ENCODE results near the gene FCRL6. TPM values are rescaled to one million over a fixed set of nuclear protein-coding genes. Genes with fewer than 3 reads are reported as not detected.

FCRL6 gene
- total RNA-seq, 4 donors from 2014 or later, result not detected

DNA sequence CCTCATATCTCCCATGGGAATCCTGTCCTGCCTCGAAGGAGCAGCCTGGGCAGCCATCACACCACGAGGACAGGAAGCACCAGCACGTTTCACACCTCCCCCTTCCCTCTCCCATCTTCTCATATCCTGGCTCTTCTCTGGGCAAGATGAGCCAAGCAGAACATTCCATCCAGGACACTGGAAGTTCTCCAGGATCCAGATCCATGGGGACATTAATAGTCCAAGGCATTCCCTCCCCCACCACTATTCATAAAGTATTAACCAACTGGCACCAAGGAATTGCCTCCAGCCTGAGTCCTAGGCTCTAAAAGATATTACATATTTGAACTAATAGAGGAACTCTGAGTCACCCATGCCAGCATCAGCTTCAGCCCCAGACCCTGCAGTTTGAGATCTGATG, 33.2 kb downstream of the FCRL6 start:
- in situ Hi-C loops (cut with MboI; ENCODE audit: low sequenced_read_pairs in 4 of 4), result no loop called here
- intact Hi-C loops (cut with DNase I; ENCODE audit: low total_unique reads), result no loop called here

DNA sequence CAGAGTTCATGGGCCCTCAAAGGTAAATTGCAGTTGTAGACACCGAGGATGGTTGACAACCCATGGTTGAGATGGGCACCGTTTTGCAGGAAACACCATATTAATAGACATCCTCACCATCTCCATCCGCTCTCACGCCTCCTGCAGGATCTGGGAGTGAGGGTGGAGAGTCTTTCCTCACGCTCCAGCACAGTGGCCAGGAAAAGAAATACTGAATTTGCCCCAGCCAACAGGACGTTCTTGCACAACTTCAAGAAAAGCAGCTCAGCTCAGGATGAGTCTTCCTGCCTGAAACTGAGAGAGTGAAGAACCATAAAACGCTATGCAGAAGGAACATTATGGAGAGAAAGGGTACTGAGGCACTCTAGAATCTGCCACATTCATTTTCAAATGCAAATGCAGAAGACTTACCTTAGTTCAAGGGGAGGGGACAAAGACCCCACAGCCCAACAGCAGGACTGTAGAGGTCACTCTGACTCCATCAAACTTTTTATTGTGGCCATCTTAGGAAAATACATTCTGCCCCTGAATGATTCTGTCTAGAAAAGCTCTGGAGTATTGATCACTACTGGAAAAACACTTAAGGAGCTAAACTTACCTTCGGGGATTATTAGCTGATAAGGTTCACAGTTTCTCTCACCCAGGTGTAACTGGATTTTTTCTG, 33.8 kb downstream of the FCRL6 start:
- in situ Hi-C loops (cut with MboI; ENCODE audit: low sequenced_read_pairs in 4 of 4) (no loop called here), intact Hi-C loops (cut with DNase I; ENCODE audit: low total_unique reads) (no loop called here)
- Histone ChIP-seq H3K4me1 (peaks cover 0 to 6% of the 10 kb centered on the region in 2 donors), H3K27ac (no peak overlapping the region), H3K27me3 (no peaks in the 10 kb centered on the region), H3K36me3 (peaks cover 0 to 9% of the 10 kb centered on the region in 2 donors), H3K4me3 (no peak overlapping the region), H3K9me3 (no peaks in the 10 kb centered on the region)
- ATAC-seq (no peak), DNase-seq (no peak)
- TF ChIP-seq POLR2A (IDR thresholded peaks at IDR 0.05), result no peak
- TF ChIP-seq CTCF (IDR thresholded peaks at IDR 0.05 in 4 of 5, conservative IDR thresholded peaks at IDR 0.05 in 1 of 5), result peak in 1 of 5 experiments; percentile 17

More for the DNA sequence above, 33.2 kb downstream of the FCRL6 start:
- peak in 1 of 2 donors; percentile 42 for ATAC-seq
- Histone ChIP-seq H3K4me1 (peaks cover 0 to 12% of the 10 kb centered on the region in 2 donors), H3K27me3 (no peaks in the 10 kb centered on the region), H3K36me3 (peaks cover 0 to 9% of the 10 kb centered on the region in 2 donors), H3K4me3 (no peak overlapping the region), H3K27ac (no peak overlapping the region), H3K9me3 (no peaks in the 10 kb centered on the region)
- TF ChIP-seq POLR2A (IDR thresholded peaks at IDR 0.05), result no peak
- DNase-seq, result no peak

GRCh38 chr1:159838715-159839114, 36.6 kb downstream of the FCRL6 start:
- no peak for DNase-seq
- Histone ChIP-seq H3K27ac (no peak overlapping the region), H3K27me3 (no peaks in the 10 kb centered on the region), H3K36me3 (peaks cover 0 to 9% of the 10 kb centered on the region in 2 donors), H3K4me3 (no peak overlapping the region), H3K4me1 (peaks cover 0 to 6% of the 10 kb centered on the region in 2 donors), H3K9me3 (no peaks in the 10 kb centered on the region)
- intact Hi-C loops (cut with DNase I; ENCODE audit: low total_unique reads), result no loop called here
- no peak for ATAC-seq
- TF ChIP-seq POLR2A (IDR thresholded peaks at IDR 0.05), result no peak
- no peak for TF ChIP-seq CTCF (IDR thresholded peaks at IDR 0.05 in 4 of 5, conservative IDR thresholded peaks at IDR 0.05 in 1 of 5)
- in situ Hi-C loops (cut with MboI; ENCODE audit: low sequenced_read_pairs in 4 of 4), result no loop called here

- intact Hi-C loops (cut with DNase I; ENCODE audit: low total_unique reads) (no loop called here), in situ Hi-C loops (cut with MboI; ENCODE audit: low sequenced_read_pairs in 4 of 4) (no loop called here)
- peaks cover 0 to 9% of the 10 kb centered on the region in 2 donors for H3K36me3 ChIP-seq
- peaks cover 0 to 6% of the 10 kb centered on the region in 2 donors for H3K4me1 ChIP-seq
- H3K4me3 ChIP-seq, result no peak overlapping the region
- DNase-seq (no peak), ATAC-seq (no peak)
- no peak for TF ChIP-seq POLR2A (IDR thresholded peaks at IDR 0.05)
- no peak for TF ChIP-seq CTCF (IDR thresholded peaks at IDR 0.05 in 4 of 5, conservative IDR thresholded peaks at IDR 0.05 in 1 of 5)
- no peaks in the 10 kb centered on the region for H3K27me3 ChIP-seq
- H3K9me3 ChIP-seq, result no peaks in the 10 kb centered on the region
- H3K27ac ChIP-seq, result no peak overlapping the region
Observed at GRCh38 chr1:159839116-159839849, 37.1 kb downstream of the FCRL6 start.

GRCh38 chr1:159841749-159842148, 39.6 kb downstream of the FCRL6 start:
- peaks cover 0 to 9% of the 10 kb centered on the region in 2 donors for H3K36me3 ChIP-seq
- no peaks in the 10 kb centered on the region for H3K9me3 ChIP-seq
- TF ChIP-seq POLR2A (IDR thresholded peaks at IDR 0.05) (no peak), CTCF (IDR thresholded peaks at IDR 0.05 in 4 of 5, conservative IDR thresholded peaks at IDR 0.05 in 1 of 5) (no peak)
- in situ Hi-C loops (cut with MboI; ENCODE audit: low sequenced_read_pairs in 4 of 4), result no loop called here
- H3K27ac ChIP-seq, result no peak overlapping the region
- no peak overlapping the region for H3K4me3 ChIP-seq
- DNase-seq, result no peak
- ATAC-seq, result no peak
- no peaks in the 10 kb centered on the region for H3K27me3 ChIP-seq
- no peaks in the 10 kb centered on the region for H3K4me1 ChIP-seq
- intact Hi-C loops (cut with DNase I; ENCODE audit: low total_unique reads), result no loop called here
